Activated CD8-positive, alpha-beta T cell treated with anti-CD3 and anti-CD28 coated beads, Interleukin-2, amount 10 ng/mL, durations not matched to agents 7 days and 5 days (primary cell): ENCODE measurements around the gene GUCA1A. TPM values are rescaled to one million over a fixed set of nuclear protein-coding genes. Genes with fewer than 3 reads are reported as not detected.
"Not testable (repeated sequence)": the region's sequence is repeated elsewhere in the genome, so short reads cannot be mapped to it uniquely, and the experiment has no call there.

ENCODE experiments used
- ATAC-seq: fragments of 150-1000 bp; cut with Tn5 transposase; one replicate; pipeline ENCODE4 v1.10.0; 2021; ENCODE audit warnings: moderate library complexity
- CTCF ChIA-PET: fragments of 350-600 bp; sonication (Branson Sonifier 250); formaldehyde crosslinking; loops from one replicate; lab custom pipeline; 2021; ENCODE audit warnings: antibody characterized with exemption; lab: Charles Lee
- POLR2A ChIA-PET: fragments of 350-600 bp; sonication (Branson Sonifier 250); formaldehyde crosslinking; loops from one replicate; lab custom pipeline; 2021; ENCODE audit warnings: antibody characterized with exemption; lab: Charles Lee
- DNase-seq: peaks from one replicate; pipeline ENCODE4 v3.0.0-alpha.2; 2020
- H3K27ac Mint-ChIP-seq: one replicate; pipeline ENCODE4 v1.8.0; 2021; ENCODE audit warnings: mild to moderate bottlenecking, mixed read lengths
- H3K27me3 Mint-ChIP-seq: one replicate; pipeline ENCODE4 v1.8.0; 2021; ENCODE audit warnings: low read depth, mixed read lengths
- H3K36me3 Mint-ChIP-seq: one replicate; pipeline ENCODE4 v1.8.0; 2021; ENCODE audit warnings: low read depth, mixed read lengths
- H3K4me1 Mint-ChIP-seq: one replicate; pipeline ENCODE4 v1.8.0; 2021; ENCODE audit warnings: low read depth, mixed read lengths
- H3K4me3 Mint-ChIP-seq: one replicate; pipeline ENCODE4 v1.8.0; 2021; ENCODE audit warnings: mild to moderate bottlenecking, mixed read lengths
- H3K9me3 Mint-ChIP-seq: one replicate; pipeline ENCODE4 v1.8.0; 2022; ENCODE audit warnings: mixed read lengths; ENCODE audit not compliant: insufficient read depth
- total RNA-seq, 2 experiments: library from RNA; stranded (reverse); gene quantifications; one replicate each; pipeline ENCODE4 v1.2.3, GENCODE V29; 2021

Gene GUCA1A
- total RNA-seq, 2 experiments from 2014 or later: not detected

DNA sequence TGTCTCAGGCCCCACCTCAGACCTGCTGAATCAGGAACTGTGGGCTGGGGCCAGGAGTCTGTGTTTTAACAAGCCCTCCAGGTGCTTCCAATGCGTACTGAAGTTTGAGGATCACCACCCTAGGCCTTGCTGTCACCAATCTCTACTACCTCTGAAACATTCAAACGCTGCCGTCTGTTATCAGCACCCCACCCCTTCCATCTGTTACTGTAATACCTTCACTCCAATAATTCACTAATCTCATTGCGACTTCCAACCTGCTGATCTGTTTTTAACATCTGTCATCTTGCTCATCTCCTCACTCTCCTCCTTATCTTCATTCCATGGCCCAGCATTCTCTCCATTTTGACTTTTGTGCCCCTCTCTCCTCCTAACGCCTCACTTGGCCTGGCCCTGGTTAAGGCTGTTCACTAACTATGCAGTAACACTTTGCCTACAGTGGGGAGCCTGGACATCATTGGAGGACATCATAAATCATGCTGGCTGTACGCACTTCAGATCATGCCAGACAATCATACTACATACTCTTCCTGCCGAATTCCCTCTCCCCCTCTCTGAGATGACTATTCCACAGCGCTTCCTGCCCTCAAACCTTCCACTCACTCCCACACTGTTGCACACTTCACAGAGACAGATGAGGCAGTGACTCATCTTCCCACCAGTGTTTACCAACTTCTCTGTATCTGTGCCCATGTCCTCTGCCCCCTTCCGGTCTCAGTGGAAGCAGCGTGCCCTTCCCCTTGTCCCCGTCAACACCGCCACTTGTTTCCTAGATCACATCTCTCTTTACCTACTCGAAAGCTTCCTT is 24.6 kb downstream of the GUCA1A start:
- Mint-ChIP-seq H3K36me3 (peaks cover 14% of the 10 kb centered on the region), H3K4me3 (no peak overlapping the region), H3K27ac (no peak overlapping the region), H3K9me3 (no peaks in the 10 kb centered on the region), H3K27me3 (no peaks in the 10 kb centered on the region), H3K4me1 (no peaks in the 10 kb centered on the region)
- ChIA-PET CTCF (interaction anchor here (0.6 kb wide), 1 partner anchor 410 kb away, joined by 3 read pairs; the partner anchor contains the start of gene TOMM6), POLR2A (no interaction called here)
- DNase-seq: no peak
- ATAC-seq: no peak

DNA sequence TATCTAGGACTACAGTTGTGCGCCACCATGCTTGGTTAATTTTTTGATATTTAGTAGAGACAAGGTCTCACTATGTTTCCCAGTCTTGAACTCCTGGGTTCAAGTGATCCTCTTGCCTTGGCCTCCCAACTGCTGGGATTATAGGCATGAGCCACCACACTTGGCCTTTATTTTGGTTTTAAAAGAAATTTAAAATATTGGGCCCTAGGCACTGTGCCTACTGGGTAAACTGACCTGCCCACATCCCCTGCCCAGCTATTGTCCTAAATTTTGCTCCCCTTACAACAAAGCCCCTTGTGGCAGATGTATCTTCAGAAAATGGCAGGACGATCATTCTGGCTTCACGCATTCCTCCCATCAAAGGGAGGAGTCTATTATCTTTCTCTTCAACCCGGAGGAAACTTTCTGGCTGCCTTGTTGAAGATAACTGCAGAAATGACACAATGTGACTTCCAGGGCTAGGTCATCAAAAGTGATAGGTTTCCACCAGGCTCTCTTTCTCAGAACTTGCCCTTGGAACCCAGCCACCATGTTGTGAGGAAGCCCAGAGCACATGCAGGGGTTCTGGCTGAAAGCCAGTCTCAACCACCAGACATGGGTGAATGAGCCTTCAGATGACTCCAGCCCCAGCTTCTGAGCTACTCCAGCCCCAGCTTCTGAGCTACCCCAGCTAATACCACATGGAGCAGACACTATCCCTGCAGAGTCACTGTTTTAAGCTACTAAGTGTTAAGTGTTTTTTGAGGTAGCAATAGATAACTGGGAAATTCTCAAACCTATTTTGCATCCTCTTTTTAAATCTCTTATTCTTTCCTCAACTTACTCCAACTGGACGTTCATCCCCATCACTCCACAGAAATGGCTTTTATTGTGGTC is 26.2 kb downstream of the GUCA1A start:
- CTCF ChIA-PET: interaction anchor here (0.8 to 1.0 kb wide), 2 partner anchors 15 to 18 kb away, joined by 4 read pairs; partner anchors contain the start of gene MRPS10
- Mint-ChIP-seq H3K9me3 (no peaks in the 10 kb centered on the region), H3K27me3 (no peaks in the 10 kb centered on the region), H3K27ac (no peak overlapping the region), H3K36me3 (peaks cover 15% of the 10 kb centered on the region), H3K4me3 (no peak overlapping the region), H3K4me1 (no peaks in the 10 kb centered on the region)
- POLR2A ChIA-PET: no interaction called here
- ATAC-seq (no peak), DNase-seq (no peak)

DNA sequence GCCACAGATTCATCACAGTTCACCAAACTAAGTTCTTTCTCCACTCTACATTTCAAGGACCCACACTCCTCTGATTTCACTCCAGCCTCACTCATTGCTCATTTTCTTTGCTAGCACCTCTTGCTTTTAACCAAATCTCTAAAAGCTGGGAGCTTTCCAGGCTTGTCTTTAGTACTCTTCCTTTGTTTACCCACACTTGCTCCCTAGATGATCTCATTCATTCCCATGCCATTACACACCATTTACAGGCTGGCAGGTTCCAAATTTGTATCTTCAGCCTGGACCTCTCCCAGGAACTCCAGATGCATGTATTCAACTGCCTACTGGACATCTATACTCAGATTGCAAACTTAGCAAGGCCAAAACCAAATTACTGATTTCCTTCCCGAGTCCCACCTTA is 26.9 kb downstream of the GUCA1A start:
- DNase-seq: no peak
- Mint-ChIP-seq H3K27me3 (no peaks in the 10 kb centered on the region), H3K4me1 (no peaks in the 10 kb centered on the region), H3K36me3 (peaks cover 18% of the 10 kb centered on the region), H3K9me3 (no peaks in the 10 kb centered on the region), H3K4me3 (no peak overlapping the region), H3K27ac (no peak overlapping the region)
- no peak for ATAC-seq
- CTCF ChIA-PET: interaction anchor here (1.0 to 1.2 kb wide), 2 partner anchors 17 to 347 kb away, joined by 3 to 4 read pairs; partner anchors contain the start of gene MRPS10
- POLR2A ChIA-PET: no interaction called here

DNA sequence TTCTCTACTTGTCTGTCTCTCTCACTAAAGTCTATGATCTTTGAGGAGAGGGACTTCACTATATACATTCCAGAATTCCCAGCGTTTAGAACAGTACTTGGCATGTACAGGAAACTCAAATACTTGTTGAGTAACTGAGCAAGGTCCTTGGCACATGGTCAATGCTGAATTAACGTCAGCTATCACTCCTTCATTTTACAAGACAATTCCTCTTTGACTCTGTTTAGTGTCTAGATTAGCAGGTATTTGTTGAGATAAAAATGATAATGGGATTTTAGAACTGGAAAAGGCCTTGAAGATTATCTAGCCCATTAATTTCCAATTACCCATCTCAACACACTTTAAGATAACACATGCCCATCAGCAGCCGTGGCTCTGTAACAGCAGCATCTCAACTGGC is 28.2 kb downstream of the GUCA1A start:
- H3K27me3 Mint-ChIP-seq: no peaks in the 10 kb centered on the region
- no peaks in the 10 kb centered on the region for H3K4me1 Mint-ChIP-seq
- ATAC-seq: no peak
- H3K4me3 Mint-ChIP-seq: no peak overlapping the region
- no peak for DNase-seq
- peaks cover 23% of the 10 kb centered on the region for H3K36me3 Mint-ChIP-seq
- no peaks in the 10 kb centered on the region for H3K9me3 Mint-ChIP-seq
- ChIA-PET CTCF (interaction anchor here (1.2 kb wide), 1 partner anchor 346 kb away, joined by 3 read pairs; no protein-coding TSS in a partner anchor), POLR2A (interaction anchor here (0.6 kb wide), 1 partner anchor 324 kb away, joined by 4 read pairs; no protein-coding TSS in a partner anchor)
- H3K27ac Mint-ChIP-seq: no peak overlapping the region

DNA sequence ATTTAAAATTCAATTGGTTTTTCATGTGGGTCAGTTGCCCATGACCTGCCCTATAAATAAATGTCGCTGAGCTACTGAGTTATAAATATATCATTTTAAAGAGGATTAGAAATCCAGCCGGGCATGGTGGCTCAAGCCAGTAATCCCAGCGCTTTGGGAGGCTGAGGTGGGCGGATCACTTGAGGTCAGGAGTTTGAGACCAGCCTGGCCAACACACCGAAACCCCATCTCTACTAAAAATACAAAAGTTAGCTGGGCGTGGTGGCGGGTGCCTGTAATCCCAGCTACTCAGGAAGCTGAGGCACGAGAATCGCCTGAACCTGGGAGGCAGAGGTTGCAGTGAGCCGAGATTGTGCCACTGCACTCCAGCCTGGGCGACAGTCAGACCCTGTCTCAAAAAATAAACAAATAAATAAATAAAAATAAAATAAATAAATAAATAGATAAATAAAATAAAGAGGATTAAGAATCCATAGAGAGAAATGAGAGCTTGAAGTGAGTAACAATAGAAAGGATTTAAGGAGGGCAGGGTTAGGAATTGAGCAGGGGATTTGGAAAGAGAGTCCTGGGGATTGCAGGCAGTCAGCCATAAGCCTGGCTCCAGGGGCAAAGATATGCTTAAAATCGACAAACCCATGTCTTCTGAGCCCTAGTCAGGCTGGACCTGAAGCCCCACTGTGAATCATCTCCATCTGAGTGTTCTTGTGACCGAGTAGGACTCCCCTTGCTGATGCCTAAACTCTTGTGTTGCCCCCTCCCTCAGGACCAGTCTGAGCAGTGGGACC is 29.2 kb downstream of the GUCA1A start:
- H3K4me1 Mint-ChIP-seq, H3K27me3 Mint-ChIP-seq, DNase-seq, H3K27ac Mint-ChIP-seq, POLR2A ChIA-PET, H3K9me3 Mint-ChIP-seq, ATAC-seq, H3K4me3 Mint-ChIP-seq: not testable (repeated sequence)
- H3K36me3 Mint-ChIP-seq: peaks cover 27% of the 10 kb centered on the region
- CTCF ChIA-PET: interaction anchor here (1.4 kb wide), 2 partner anchors 12 to 345 kb away, joined by 6 read pairs; no protein-coding TSS in a partner anchor

DNA sequence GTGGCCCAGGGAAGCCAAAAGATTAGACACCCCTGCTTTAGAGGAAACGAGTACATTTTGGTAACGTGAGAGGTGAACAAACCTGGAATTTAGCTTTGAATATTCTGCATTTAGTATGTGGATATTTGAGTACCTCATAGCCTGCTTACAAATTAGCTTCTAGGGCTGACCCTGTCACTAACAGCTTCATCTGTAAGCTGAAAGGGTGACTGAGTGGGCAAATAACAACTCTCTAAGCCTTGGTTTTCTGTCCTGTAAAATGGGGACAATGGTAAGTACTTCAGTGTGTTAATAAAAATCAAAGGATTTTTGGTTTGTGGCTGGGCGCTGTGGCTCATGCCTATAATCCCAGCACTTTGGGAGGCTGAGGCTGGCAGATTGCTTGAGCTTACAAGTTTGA is 30.0 kb downstream of the GUCA1A start:
- ATAC-seq (no peak), DNase-seq (no peak)
- Mint-ChIP-seq H3K27ac (no peak overlapping the region), H3K27me3 (no peaks in the 10 kb centered on the region), H3K9me3 (no peaks in the 10 kb centered on the region), H3K4me1 (no peaks in the 10 kb centered on the region), H3K4me3 (no peak overlapping the region), H3K36me3 (peaks cover 34% of the 10 kb centered on the region)
- ChIA-PET CTCF (interaction anchor here (1.4 kb wide), 2 partner anchors 11 to 345 kb away, joined by 6 read pairs; no protein-coding TSS in a partner anchor), POLR2A (interaction anchor here (0.6 kb wide), 1 partner anchor 38 kb away, joined by 3 read pairs; no protein-coding TSS in a partner anchor)

DNA sequence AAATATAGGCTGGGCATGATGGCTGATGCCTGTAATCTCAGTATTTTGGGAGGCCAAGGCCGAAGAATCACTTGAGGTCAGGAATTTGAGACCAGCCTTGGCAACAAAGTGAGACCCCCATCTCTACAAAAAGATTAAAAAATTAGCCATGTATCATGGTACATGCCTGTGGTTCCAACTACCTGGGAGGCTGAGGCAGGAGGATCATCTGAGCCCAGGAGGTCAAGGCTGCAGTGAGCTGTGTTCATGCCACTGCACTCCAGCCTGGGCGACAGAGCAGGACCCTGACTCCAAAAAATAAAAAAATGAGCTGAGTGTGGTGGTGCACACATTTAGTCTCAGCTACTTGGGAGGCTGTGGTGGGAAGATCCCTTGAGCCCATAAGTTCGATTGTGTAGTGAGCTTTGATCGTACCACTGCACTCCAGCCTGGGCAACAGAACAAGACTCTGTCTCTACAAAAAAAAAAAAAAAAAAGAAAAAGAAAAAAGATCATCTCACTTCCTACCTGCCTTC is 31.7 kb downstream of the GUCA1A start:
- H3K27ac Mint-ChIP-seq: no peak overlapping the region
- CTCF ChIA-PET: interaction anchor here (0.8 to 1.9 kb wide), 3 partner anchors 10 to 343 kb away, joined by 3 to 4 read pairs (median 4); no protein-coding TSS in a partner anchor
- H3K9me3 Mint-ChIP-seq: no peaks in the 10 kb centered on the region
- no peak for ATAC-seq
- H3K36me3 Mint-ChIP-seq: peaks cover 43% of the 10 kb centered on the region
- no peaks in the 10 kb centered on the region for H3K27me3 Mint-ChIP-seq
- POLR2A ChIA-PET: no interaction called here
- no peaks in the 10 kb centered on the region for H3K4me1 Mint-ChIP-seq
- no peak for DNase-seq
- no peak overlapping the region for H3K4me3 Mint-ChIP-seq

DNA sequence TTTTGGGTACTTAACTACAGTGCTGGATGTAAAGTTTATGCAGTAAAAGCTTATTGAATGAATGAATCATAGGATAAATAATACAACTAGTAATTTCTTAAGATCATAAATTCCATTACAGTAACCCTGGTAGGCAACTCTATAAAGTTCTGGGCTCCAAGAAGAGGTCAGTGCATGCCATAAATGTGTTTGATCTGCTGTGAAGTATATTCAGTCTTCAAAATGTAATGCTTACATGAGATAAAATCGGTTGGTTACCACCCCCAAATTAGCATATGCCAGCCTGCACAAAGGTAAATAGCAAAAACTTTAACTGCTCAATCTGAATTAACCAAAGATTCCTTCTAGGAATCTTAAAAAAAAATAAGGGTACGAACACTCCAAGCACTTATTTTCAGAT is 34.4 kb downstream of the GUCA1A start:
- H3K27me3 Mint-ChIP-seq, POLR2A ChIA-PET, ATAC-seq, H3K4me1 Mint-ChIP-seq, H3K9me3 Mint-ChIP-seq, DNase-seq, H3K27ac Mint-ChIP-seq, H3K4me3 Mint-ChIP-seq: not testable (repeated sequence)
- H3K36me3 Mint-ChIP-seq: peaks cover 50% of the 10 kb centered on the region
- CTCF ChIA-PET: interaction anchor here (1.2 kb wide), 1 partner anchor 9 kb away, joined by 4 read pairs; no protein-coding TSS in a partner anchor

DNA sequence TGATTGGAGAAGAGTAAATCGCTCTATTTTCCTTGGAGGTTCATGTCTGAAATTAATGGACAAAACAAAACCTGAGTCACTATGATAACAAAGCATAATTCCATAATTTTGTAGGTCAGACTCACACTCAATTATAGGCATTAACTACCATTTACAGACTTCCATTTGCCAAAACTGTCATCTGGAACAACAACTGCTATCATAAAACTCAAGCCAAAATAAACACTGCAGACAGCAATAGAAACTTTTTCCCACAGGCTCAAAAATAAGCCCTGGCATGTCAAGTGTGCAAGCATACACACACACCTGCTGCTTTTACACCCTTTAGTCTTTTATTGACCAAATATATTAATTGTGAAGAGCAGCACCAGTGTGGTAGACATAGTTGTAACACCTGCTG is 37.4 kb downstream of the GUCA1A start:
- Mint-ChIP-seq H3K4me3 (no peak overlapping the region), H3K4me1 (peaks cover 8% of the 10 kb centered on the region), H3K27me3 (no peaks in the 10 kb centered on the region), H3K27ac (no peak overlapping the region), H3K36me3 (peaks cover 56% of the 10 kb centered on the region), H3K9me3 (no peaks in the 10 kb centered on the region)
- ChIA-PET POLR2A (no interaction called here), CTCF (no interaction called here)
- no peak for DNase-seq
- ATAC-seq: no peak

DNA sequence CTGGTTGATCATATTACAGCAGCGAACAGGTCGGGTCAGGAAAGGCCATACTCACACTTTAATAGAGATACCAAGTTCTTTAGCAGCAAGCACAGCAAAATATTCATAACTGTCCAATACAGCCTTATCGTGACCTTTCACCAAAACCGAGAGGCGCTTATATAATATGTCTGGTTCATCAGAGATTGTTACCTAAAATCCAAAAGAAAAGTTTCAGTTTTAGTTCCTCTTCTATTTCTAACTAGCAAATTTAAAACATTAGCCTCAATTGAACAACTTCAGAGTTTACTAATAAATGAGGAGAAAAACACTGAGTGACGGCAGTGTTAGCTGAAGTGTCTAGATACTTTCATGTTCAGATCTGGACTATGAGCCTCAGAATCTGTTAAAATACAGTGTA is 38.6 kb downstream of the GUCA1A start:
- DNase-seq (no peak), ATAC-seq (no peak)
- Mint-ChIP-seq H3K9me3 (no peaks in the 10 kb centered on the region), H3K4me3 (no peak overlapping the region), H3K27ac (no peak overlapping the region), H3K27me3 (no peaks in the 10 kb centered on the region), H3K36me3 (peaks cover 54% of the 10 kb centered on the region), H3K4me1 (peaks cover 20% of the 10 kb centered on the region)
- CTCF ChIA-PET: interaction anchor here (5.0 kb wide), 1 partner anchor 336 kb away, joined by 59 read pairs; no protein-coding TSS in a partner anchor
- POLR2A ChIA-PET: no interaction called here

DNA sequence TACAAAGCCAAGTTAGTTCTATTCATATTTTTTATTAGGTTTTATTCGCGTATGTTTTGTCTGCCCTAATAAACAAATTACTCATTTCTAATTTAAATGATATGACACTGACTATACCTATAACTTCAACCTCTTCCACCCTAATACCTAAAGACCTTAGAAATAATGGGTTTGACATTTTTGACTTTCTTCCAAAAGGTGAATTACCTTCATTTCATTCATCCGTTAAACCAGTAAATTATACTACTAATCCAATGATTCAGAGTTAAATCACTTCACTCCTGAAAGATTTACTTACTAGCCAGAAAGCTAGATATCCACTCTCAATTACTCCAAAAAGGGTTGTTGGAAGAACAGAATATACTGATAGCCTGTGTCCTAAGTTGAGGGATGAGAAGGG is 39.3 kb downstream of the GUCA1A start:
- H3K4me1 Mint-ChIP-seq: peaks cover 23% of the 10 kb centered on the region
- no peaks in the 10 kb centered on the region for H3K9me3 Mint-ChIP-seq
- no peak overlapping the region for H3K4me3 Mint-ChIP-seq
- ChIA-PET POLR2A (no interaction called here), CTCF (interaction anchor here (5.0 kb wide), 1 partner anchor 335 kb away, joined by 59 read pairs; no protein-coding TSS in a partner anchor)
- no peak overlapping the region for H3K27ac Mint-ChIP-seq
- ATAC-seq (no peak), DNase-seq (no peak)
- peaks cover 55% of the 10 kb centered on the region for H3K36me3 Mint-ChIP-seq
- no peaks in the 10 kb centered on the region for H3K27me3 Mint-ChIP-seq
